ENCODE data around the gene SPR. TPM values are rescaled to one million over a fixed set of nuclear protein-coding genes. Genes with fewer than 3 reads are reported as not detected.
A peak's percentile ranks its signal among the peaks of the same experiment; 100 is the strongest.

The SPR gene
- total RNA-seq (2014; rRNA removed; shearing (Covaris generic)), result 55.9 and 65.8 TPM in 2 replicates

GRCh38 chr2:72887032-72887739, at the start of gene SPR:
Gene SPR, plus strand, starts transcription at chr2:72887408. Its CDS starts 25 bp downstream, at chr2:72887433.
- peak; percentile 47 for DNase-seq (ENCODE audit: low spot score)
- in situ Hi-C loops (cut with HindIII; ENCODE audit: low sequenced_read_pairs), result no loop called here

- in situ Hi-C loops (cut with HindIII; ENCODE audit: low sequenced_read_pairs), result no loop called here
- DNase-seq (ENCODE audit: low spot score), result no peak
Observed at GRCh38 chr2:72840066-72840465, 47.1 kb upstream of the SPR start.

- in situ Hi-C loops (cut with HindIII; ENCODE audit: low sequenced_read_pairs), result no loop called here
- no peak for DNase-seq (ENCODE audit: low spot score)
Observed at GRCh38 chr2:72841462-72842125, 45.6 kb upstream of the SPR start.

GRCh38 chr2:72843301-72843700, 43.9 kb upstream of the SPR start:
- in situ Hi-C loops (cut with HindIII; ENCODE audit: low sequenced_read_pairs), result no loop called here

GRCh38 chr2:72846171-72847095, 40.8 kb upstream of the SPR start:
- in situ Hi-C loops (cut with HindIII; ENCODE audit: low sequenced_read_pairs), result no loop called here

More at GRCh38 chr2:72843301-72843700, 43.9 kb upstream of the SPR start:
- DNase-seq (ENCODE audit: low spot score), result no peak

GRCh38 chr2:72847534-72848315, 39.5 kb upstream of the SPR start:
- no peak for DNase-seq (ENCODE audit: low spot score)
- in situ Hi-C loops (cut with HindIII; ENCODE audit: low sequenced_read_pairs), result no loop called here

More at GRCh38 chr2:72846171-72847095, 40.8 kb upstream of the SPR start:
- DNase-seq (ENCODE audit: low spot score), result no peak

- in situ Hi-C loops (cut with HindIII; ENCODE audit: low sequenced_read_pairs), result no loop called here
Observed at GRCh38 chr2:72848436-72849137, 38.6 kb upstream of the SPR start.

GRCh38 chr2:72849138-72849462, 38.1 kb upstream of the SPR start:
- in situ Hi-C loops (cut with HindIII; ENCODE audit: low sequenced_read_pairs), result no loop called here
- DNase-seq (ENCODE audit: low spot score), result no peak

More at GRCh38 chr2:72848436-72849137, 38.6 kb upstream of the SPR start:
- peak; percentile 33 for DNase-seq (ENCODE audit: low spot score)

GRCh38 chr2:72851333-72851732, 35.9 kb upstream of the SPR start:
- in situ Hi-C loops (cut with HindIII; ENCODE audit: low sequenced_read_pairs), result no loop called here
- no peak for DNase-seq (ENCODE audit: low spot score)

- DNase-seq (ENCODE audit: low spot score), result peak; percentile 84
- in situ Hi-C loops (cut with HindIII; ENCODE audit: low sequenced_read_pairs), result no loop called here
Observed at GRCh38 chr2:72859831-72860262, 27.4 kb upstream of the SPR start.

- in situ Hi-C loops (cut with HindIII; ENCODE audit: low sequenced_read_pairs), result no loop called here
- DNase-seq (ENCODE audit: low spot score), result peak; percentile 92
Observed at GRCh38 chr2:72862239-72862988, 24.8 kb upstream of the SPR start.

- DNase-seq (ENCODE audit: low spot score), result no peak
- in situ Hi-C loops (cut with HindIII; ENCODE audit: low sequenced_read_pairs), result no loop called here
Observed at GRCh38 chr2:72863046-72863445, 24.2 kb upstream of the SPR start.

- no peak for DNase-seq (ENCODE audit: low spot score)
- in situ Hi-C loops (cut with HindIII; ENCODE audit: low sequenced_read_pairs), result no loop called here
Observed at GRCh38 chr2:72864500-72864899, 22.7 kb upstream of the SPR start.

- DNase-seq (ENCODE audit: low spot score), result no peak
- in situ Hi-C loops (cut with HindIII; ENCODE audit: low sequenced_read_pairs), result no loop called here
Observed at GRCh38 chr2:72871060-72871459, 16.1 kb upstream of the SPR start.

GRCh38 chr2:72871880-72872279, 15.3 kb upstream of the SPR start:
- DNase-seq (ENCODE audit: low spot score), result no peak
- in situ Hi-C loops (cut with HindIII; ENCODE audit: low sequenced_read_pairs), result no loop called here

- no peak for DNase-seq (ENCODE audit: low spot score)
Observed at GRCh38 chr2:72883356-72883962, 3.7 kb upstream of the SPR start.

GRCh38 chr2:72886505-72887031, 640 bp upstream of the SPR start:
- in situ Hi-C loops (cut with HindIII; ENCODE audit: low sequenced_read_pairs), result no loop called here

More at GRCh38 chr2:72883356-72883962, 3.7 kb upstream of the SPR start:
- in situ Hi-C loops (cut with HindIII; ENCODE audit: low sequenced_read_pairs), result no loop called here

More at GRCh38 chr2:72886505-72887031, 640 bp upstream of the SPR start:
- no peak for DNase-seq (ENCODE audit: low spot score)

Data from G401 (cell line).